Measurements from ENCODE around the gene ANXA3. TPM values are rescaled to one million over a fixed set of nuclear protein-coding genes. Genes with fewer than 3 reads are reported as not detected.

Gene ANXA3
- total RNA-seq, 1 donor = 0.84 TPM

DNA sequence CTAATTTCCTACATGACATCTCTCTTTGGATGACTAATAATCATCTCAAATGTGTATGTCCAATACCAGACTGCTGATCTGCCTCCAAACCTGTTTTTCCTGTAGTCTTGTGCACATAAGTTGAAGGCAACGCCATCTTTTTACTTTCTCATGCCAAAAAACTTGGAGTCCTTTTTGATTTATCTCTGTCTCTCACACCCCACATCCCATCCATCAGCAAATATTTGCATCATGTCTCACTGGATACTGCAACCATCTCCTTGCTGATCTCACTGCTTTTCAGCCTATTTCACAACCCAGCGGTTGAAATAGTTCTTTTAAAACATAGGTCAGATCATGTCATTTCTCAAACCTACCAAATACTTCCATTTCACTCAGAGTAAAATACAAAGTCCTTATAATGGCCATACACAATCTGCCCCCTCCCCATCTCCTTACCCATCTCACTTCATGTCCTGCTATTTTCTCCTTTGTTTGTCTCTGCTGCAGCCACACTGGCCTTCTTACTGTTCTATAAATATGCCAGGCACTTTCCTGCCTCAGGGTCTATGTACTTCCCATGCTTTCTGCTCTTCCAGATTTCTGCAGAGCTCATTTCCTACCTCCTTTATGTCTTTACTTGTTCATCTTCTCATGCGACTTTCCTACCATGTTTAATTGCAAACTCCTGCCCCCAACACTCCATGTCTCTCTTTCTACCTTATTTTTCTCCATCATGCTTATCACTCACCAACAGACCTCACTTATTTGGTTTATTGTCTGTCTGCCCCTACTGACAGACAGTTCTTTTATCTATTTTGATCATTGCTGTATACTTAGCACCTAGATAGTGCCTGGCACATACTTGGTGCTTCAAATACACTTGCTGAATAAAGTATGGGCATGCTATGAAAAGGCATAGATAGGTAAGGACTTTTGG lies 98.8 kb downstream of the ANXA3 start:
- Histone ChIP-seq H3K4me3 (ENCODE audit: low read length) (no peak overlapping the region), H3K4me1 (ENCODE audit: insufficient read depth, low read length) (peaks cover 66% of the 10 kb centered on the region), H3K9me3 (ENCODE audit: low read depth, low read length) (no peaks in the 10 kb centered on the region), H3K27me3 (ENCODE audit: insufficient read depth, low read length) (no peaks in the 10 kb centered on the region)

DNA sequence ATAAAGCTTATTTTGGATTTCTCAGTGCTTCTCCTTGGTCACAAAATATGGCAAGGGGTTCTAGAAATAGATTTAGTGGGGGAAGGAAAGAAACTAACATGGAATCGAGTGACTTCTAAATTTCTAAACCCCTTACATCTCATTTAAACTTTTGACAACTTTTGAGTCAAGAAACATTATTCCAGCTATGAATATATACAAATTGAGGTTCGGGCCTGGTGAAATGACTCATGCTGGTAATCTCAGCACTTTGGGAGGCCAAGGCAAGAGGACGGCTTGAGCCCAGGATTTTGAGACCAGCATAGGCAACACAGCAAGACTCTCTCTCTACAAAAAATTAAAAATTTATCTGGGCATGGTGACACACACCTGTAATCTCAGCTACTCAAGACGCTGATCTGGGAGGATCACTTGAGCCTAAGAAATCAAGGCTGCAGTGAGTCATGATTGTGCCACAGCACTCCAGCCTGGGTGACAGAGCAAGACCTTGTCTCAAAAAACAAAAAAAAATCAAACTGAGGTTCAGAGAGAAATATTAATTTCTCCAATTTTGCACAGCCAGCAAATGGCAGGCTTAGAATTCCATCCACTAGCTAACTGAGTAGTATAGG lies 99.8 kb downstream of the ANXA3 start:
- Histone ChIP-seq H3K4me1 (ENCODE audit: insufficient read depth, low read length) (peaks cover 63% of the 10 kb centered on the region), H3K4me3 (ENCODE audit: low read length) (no peak overlapping the region), H3K27me3 (ENCODE audit: insufficient read depth, low read length) (no peaks in the 10 kb centered on the region), H3K9me3 (ENCODE audit: low read depth, low read length) (no peaks in the 10 kb centered on the region)

DNA sequence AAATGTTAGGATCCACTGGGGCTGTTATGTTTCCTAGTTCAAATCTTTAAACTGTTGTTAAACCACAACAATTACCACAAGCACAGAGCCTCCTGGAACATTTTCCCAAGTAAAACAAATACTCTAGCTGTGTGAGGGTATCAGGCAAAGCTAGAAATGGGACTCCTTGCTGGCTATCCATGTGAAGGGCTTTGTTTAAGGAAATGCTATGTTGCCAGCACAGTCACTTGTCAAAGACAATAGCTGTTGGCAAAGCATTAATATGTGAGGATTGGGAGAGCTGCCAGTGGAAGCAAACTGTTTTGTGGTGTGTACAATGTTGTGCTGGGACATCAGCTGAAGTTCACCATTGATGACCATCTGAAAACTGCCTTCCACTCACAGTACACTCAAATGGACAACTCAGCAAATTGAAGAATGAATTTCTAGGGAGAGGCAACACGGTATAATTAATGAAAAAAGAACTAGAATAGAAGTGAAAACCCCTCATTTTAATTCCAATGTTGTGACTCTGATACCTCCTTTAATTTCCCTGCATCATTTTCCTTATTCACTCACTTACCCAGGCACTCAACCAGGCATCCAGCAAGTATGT lies 100.8 kb downstream of the ANXA3 start:
- Histone ChIP-seq H3K4me3 (ENCODE audit: low read length) (no peak overlapping the region), H3K27me3 (ENCODE audit: insufficient read depth, low read length) (no peaks in the 10 kb centered on the region), H3K4me1 (ENCODE audit: insufficient read depth, low read length) (peaks cover 67% of the 10 kb centered on the region), H3K9me3 (ENCODE audit: low read depth, low read length) (no peaks in the 10 kb centered on the region)

DNA sequence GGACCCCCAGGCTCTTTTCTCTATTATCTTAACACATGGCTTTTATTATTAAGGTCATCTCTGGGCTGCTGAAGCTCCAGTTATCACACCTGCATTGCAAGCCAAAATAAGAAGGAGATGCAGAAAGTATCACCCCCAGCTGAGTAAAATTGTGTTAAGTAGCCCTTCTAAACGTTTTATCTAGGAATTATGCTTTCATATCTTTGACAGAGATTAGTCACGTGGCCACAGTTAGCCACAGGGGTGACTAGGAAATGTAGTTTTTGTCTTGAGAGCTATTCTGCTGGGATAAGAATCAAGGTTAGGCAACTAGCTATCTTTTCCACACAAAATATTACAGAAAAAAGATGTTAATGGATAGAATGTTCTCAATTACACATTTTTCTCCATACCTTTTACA lies 102.1 kb downstream of the ANXA3 start:
- Histone ChIP-seq H3K4me3 (ENCODE audit: low read length) (no peak overlapping the region), H3K4me1 (ENCODE audit: insufficient read depth, low read length) (peaks cover 76% of the 10 kb centered on the region), H3K9me3 (ENCODE audit: low read depth, low read length) (no peaks in the 10 kb centered on the region), H3K27me3 (ENCODE audit: insufficient read depth, low read length) (no peaks in the 10 kb centered on the region)

DNA sequence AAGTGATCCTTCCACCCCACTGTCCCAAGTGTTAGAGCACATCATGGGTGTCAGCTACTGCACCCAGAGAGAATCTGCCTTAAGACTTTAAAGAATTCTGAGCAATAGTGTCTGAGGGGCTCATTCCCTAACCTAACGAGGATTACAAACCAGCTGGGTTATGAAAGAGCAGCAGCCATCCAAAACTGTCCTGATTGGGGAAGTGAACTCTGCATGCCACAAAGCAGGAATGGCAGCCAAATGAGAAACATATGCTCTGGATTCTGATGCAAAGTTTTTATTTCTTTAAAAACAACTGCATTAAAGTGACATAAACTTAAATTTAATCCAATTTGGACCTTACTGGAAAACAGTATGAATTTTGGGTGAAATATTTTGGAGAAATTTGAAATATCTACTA lies 103.2 kb downstream of the ANXA3 start:
- Histone ChIP-seq H3K4me1 (ENCODE audit: insufficient read depth, low read length) (peaks cover 78% of the 10 kb centered on the region), H3K4me3 (ENCODE audit: low read length) (no peak overlapping the region), H3K27me3 (ENCODE audit: insufficient read depth, low read length) (no peaks in the 10 kb centered on the region), H3K9me3 (ENCODE audit: low read depth, low read length) (no peaks in the 10 kb centered on the region)

DNA sequence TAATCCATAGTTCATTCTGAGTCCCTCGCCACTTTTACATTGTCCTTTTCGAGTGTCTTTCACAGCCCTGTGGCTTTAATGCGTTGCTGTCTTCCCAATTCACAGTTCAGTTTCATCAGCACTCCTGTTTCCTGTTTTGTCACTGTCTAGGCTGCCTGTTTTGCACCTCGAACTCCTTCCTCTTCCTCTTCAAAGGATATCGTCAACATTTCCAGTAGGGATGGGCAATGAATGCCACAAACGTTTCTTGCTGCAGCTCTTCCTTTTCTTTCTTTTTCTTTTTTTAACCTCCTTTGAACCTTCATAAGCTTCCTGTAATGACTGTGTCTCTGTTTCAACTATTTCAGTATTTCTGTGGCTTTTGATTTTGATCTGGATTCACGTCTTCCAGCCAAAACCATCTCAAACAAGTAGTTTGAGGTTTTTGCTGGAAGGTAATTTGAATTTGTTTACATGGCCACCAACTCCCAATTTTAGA lies 105.4 kb downstream of the ANXA3 start:
- peaks cover 72% of the 10 kb centered on the region for H3K4me1 ChIP-seq (ENCODE audit: insufficient read depth, low read length)
- H3K4me3 ChIP-seq (ENCODE audit: low read length) = no peak overlapping the region
- no peaks in the 10 kb centered on the region for H3K9me3 ChIP-seq (ENCODE audit: low read depth, low read length)
- H3K27me3 ChIP-seq (ENCODE audit: insufficient read depth, low read length) = no peaks in the 10 kb centered on the region

DNA sequence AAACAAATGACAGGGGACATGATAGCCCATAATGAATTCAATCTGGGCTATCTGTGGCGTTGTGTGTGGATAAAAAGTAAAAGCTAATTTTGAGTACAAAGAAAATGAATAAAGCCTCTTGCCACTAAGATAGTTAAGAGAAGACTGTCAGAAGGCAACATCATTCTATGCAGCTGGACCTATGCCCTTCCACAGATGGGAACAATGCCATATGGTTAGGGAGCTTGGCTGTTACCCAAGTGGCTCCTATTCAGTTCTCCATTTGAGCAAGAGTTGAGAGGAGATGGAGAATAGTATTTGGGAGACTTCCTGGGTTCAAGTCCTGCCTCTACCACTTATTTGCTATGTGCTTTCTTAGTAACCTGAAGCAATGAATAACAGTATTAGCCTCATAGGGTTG lies 107.7 kb downstream of the ANXA3 start:
- H3K4me3 ChIP-seq (ENCODE audit: low read length) = no peak overlapping the region
- H3K27me3 ChIP-seq (ENCODE audit: insufficient read depth, low read length) = no peaks in the 10 kb centered on the region
- peaks cover 81% of the 10 kb centered on the region for H3K4me1 ChIP-seq (ENCODE audit: insufficient read depth, low read length)

DNA sequence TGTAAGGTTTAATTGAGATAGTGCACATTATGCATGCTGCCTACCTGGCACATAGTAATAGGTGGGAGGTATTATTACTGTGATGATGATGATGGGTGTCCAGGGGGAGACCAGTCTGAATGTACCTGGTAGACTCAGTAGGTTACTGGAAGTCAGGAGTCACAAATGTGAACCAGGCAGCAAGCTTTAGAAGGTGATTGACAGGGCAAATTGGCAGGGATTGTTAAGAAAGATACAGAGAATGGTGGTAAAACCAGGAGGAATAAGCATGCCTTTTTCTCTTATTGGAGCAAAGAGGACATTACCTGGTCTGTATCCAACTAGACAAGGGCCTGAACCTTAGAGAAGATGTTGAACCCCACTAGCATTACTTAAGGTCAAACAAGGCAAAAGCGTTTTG lies 108.1 kb downstream of the ANXA3 start:
- Histone ChIP-seq H3K27me3 (ENCODE audit: insufficient read depth, low read length) (no peaks in the 10 kb centered on the region), H3K4me3 (ENCODE audit: low read length) (no peak overlapping the region), H3K9me3 (ENCODE audit: low read depth, low read length) (no peaks in the 10 kb centered on the region), H3K4me1 (ENCODE audit: insufficient read depth, low read length) (peaks cover 77% of the 10 kb centered on the region)

More for the DNA sequence above, 107.7 kb downstream of the ANXA3 start:
- no peaks in the 10 kb centered on the region for H3K9me3 ChIP-seq (ENCODE audit: low read depth, low read length)

Other genes with a start within 250 kb of the ANXA3 start
- 24.7 TPM for gene BMP2K, start 224.6 kb downstream of the ANXA3 start, total RNA-seq

All from mononuclear cell (primary cell).